COLO668 (cell line): Measurements from ENCODE around the gene LDLRAD4.

Experiments
- DNase-seq: peaks from one replicate; lab custom pipeline; 2025; ENCODE audit not compliant: unreplicated experiment; lab: John Stamatoyannopoulos, UW

LDLRAD4 gene

GRCh38 chr18:13440277-13441248 lies 222.0 kb downstream of the LDLRAD4 start:
- peak; percentile 72 for DNase-seq

GRCh38 chr18:13441736-13442135 lies 223.2 kb downstream of the LDLRAD4 start:
- no peak for DNase-seq

GRCh38 chr18:13442451-13442850 lies 223.9 kb downstream of the LDLRAD4 start:
- DNase-seq, result no peak

GRCh38 chr18:13443552-13443951 lies 225.0 kb downstream of the LDLRAD4 start:
- no peak for DNase-seq

- DNase-seq, result no peak
These were observed 226.1 kb downstream of the LDLRAD4 start for GRCh38 chr18:13444430-13445240.

- DNase-seq, result no peak
These were observed 226.8 kb downstream of the LDLRAD4 start for GRCh38 chr18:13445241-13445897.

GRCh38 chr18:13446024-13446423 lies 227.5 kb downstream of the LDLRAD4 start:
- DNase-seq, result no peak

- DNase-seq, result no peak
These were observed 228.3 kb downstream of the LDLRAD4 start for GRCh38 chr18:13446610-13447461.

GRCh38 chr18:13447621-13448334 lies 229.2 kb downstream of the LDLRAD4 start:
- DNase-seq, result no peak

GRCh38 chr18:13448335-13448795 lies 229.8 kb downstream of the LDLRAD4 start:
- DNase-seq, result no peak

GRCh38 chr18:13449651-13450050 lies 231.1 kb downstream of the LDLRAD4 start:
- DNase-seq, result no peak

GRCh38 chr18:13450289-13451212 lies 232.0 kb downstream of the LDLRAD4 start:
- no peak for DNase-seq

GRCh38 chr18:13451213-13451540 lies 232.6 kb downstream of the LDLRAD4 start:
- no peak for DNase-seq

GRCh38 chr18:13451661-13452387 lies 233.3 kb downstream of the LDLRAD4 start:
- no peak for DNase-seq

GRCh38 chr18:13452388-13452811 lies 233.8 kb downstream of the LDLRAD4 start:
- DNase-seq, result no peak

GRCh38 chr18:13452871-13453680 lies 234.5 kb downstream of the LDLRAD4 start:
- no peak for DNase-seq

GRCh38 chr18:13453714-13454113 lies 235.2 kb downstream of the LDLRAD4 start:
- DNase-seq, result no peak
